ENCODE measurements around the gene TACSTD2.
"Not testable (repeated sequence)": the region's sequence is repeated elsewhere in the genome, so short reads cannot be mapped to it uniquely, and the experiment has no call there.

The TACSTD2 gene

GRCh38 chr1:58619286-58620054 lies 42.4 kb upstream of the TACSTD2 start:
- TF ChIP-seq LEF1 (IDR thresholded peaks at IDR 0.05; ENCODE audit: borderline replicate concordance) (no peak), ZNF384 (IDR thresholded peaks at IDR 0.05) (no peak), BHLHE40 (IDR thresholded peaks at IDR 0.05; ENCODE audit: borderline replicate concordance) (no peak), NFRKB (IDR thresholded peaks at IDR 0.05) (no peak)
- ChIA-PET CTCF (no interaction called here), POLR2A (no interaction called here)
- DNase-seq (ENCODE audit: extremely low spot score): no peak

GRCh38 chr1:58618303-58618702 lies 41.3 kb upstream of the TACSTD2 start:
- no peak for DNase-seq (ENCODE audit: extremely low spot score)
- CTCF ChIA-PET: no interaction called here
- no peak for TF ChIP-seq SUZ12 (IDR thresholded peaks at IDR 0.05)
- no peak for TF ChIP-seq HDGF (IDR thresholded peaks at IDR 0.05; ENCODE audit: borderline replicate concordance)
- no peak for TF ChIP-seq LEF1 (IDR thresholded peaks at IDR 0.05; ENCODE audit: borderline replicate concordance)
- POLR2A ChIA-PET: no interaction called here

GRCh38 chr1:58611861-58612385 lies 34.9 kb upstream of the TACSTD2 start:
- POLR2A ChIA-PET: no interaction called here
- CTCF ChIA-PET: no interaction called here
- DNase-seq (ENCODE audit: extremely low spot score): no peak
- TF ChIP-seq HDGF (IDR thresholded peaks at IDR 0.05; ENCODE audit: borderline replicate concordance): no peak
- no peak for TF ChIP-seq L3MBTL2 (conservative IDR thresholded peaks at IDR 0.05)
- TF ChIP-seq ZNF384 (IDR thresholded peaks at IDR 0.05): no peak
- no peak for TF ChIP-seq BHLHE40 (IDR thresholded peaks at IDR 0.05; ENCODE audit: borderline replicate concordance)
- TF ChIP-seq SP1 (IDR thresholded peaks at IDR 0.05): no peak
- TF ChIP-seq ELF4 (IDR thresholded peaks at IDR 0.05): no peak
- no peak for TF ChIP-seq ARNT (IDR thresholded peaks at IDR 0.05)
- TF ChIP-seq LEF1 (IDR thresholded peaks at IDR 0.05; ENCODE audit: borderline replicate concordance): no peak
- no peak for TF ChIP-seq PKNOX1 (IDR thresholded peaks at IDR 0.05)
- TF ChIP-seq FOXA1 (IDR thresholded peaks at IDR 0.05): no peak
- no peak for TF ChIP-seq FOXK2 (IDR thresholded peaks at IDR 0.05)
- no peak for TF ChIP-seq CTBP1 (IDR thresholded peaks at IDR 0.05; ENCODE audit: borderline replicate concordance)
- TF ChIP-seq SUZ12 (IDR thresholded peaks at IDR 0.05): no peak
- no peak for TF ChIP-seq NFRKB (IDR thresholded peaks at IDR 0.05)
- TF ChIP-seq TARDBP (IDR thresholded peaks at IDR 0.05): no peak
- TF ChIP-seq FOXM1 (IDR thresholded peaks at IDR 0.05; ENCODE audit: borderline replicate concordance): no peak

GRCh38 chr1:58608945-58609344 lies 31.9 kb upstream of the TACSTD2 start:
- CTCF ChIA-PET: no interaction called here
- no peak for DNase-seq (ENCODE audit: extremely low spot score)
- TF ChIP-seq TARDBP (IDR thresholded peaks at IDR 0.05): no peak
- TF ChIP-seq PKNOX1 (IDR thresholded peaks at IDR 0.05): no peak
- no peak for TF ChIP-seq SP1 (IDR thresholded peaks at IDR 0.05)
- TF ChIP-seq FOXM1 (IDR thresholded peaks at IDR 0.05; ENCODE audit: borderline replicate concordance): no peak
- no peak for TF ChIP-seq CTBP1 (IDR thresholded peaks at IDR 0.05; ENCODE audit: borderline replicate concordance)
- TF ChIP-seq ZNF384 (IDR thresholded peaks at IDR 0.05): no peak
- TF ChIP-seq ELF4 (IDR thresholded peaks at IDR 0.05): no peak
- no peak for TF ChIP-seq SUZ12 (IDR thresholded peaks at IDR 0.05)
- TF ChIP-seq FOXK2 (IDR thresholded peaks at IDR 0.05): no peak
- POLR2A ChIA-PET: no interaction called here

GRCh38 chr1:58608297-58608696 lies 31.2 kb upstream of the TACSTD2 start:
- ChIA-PET POLR2A (no interaction called here), CTCF (no interaction called here)
- TF ChIP-seq HDGF (IDR thresholded peaks at IDR 0.05; ENCODE audit: borderline replicate concordance): no peak
- TF ChIP-seq FOXK2 (IDR thresholded peaks at IDR 0.05): no peak
- no peak for DNase-seq (ENCODE audit: extremely low spot score)

- ChIA-PET POLR2A (no interaction called here), CTCF (no interaction called here)
- TF ChIP-seq FOXM1 (IDR thresholded peaks at IDR 0.05; ENCODE audit: borderline replicate concordance): no peak
- TF ChIP-seq BHLHE40 (IDR thresholded peaks at IDR 0.05; ENCODE audit: borderline replicate concordance): no peak
- no peak for TF ChIP-seq SUZ12 (IDR thresholded peaks at IDR 0.05)
- TF ChIP-seq NFRKB (IDR thresholded peaks at IDR 0.05): no peak
- no peak for TF ChIP-seq HDGF (IDR thresholded peaks at IDR 0.05; ENCODE audit: borderline replicate concordance)
- no peak for TF ChIP-seq FOXA1 (IDR thresholded peaks at IDR 0.05)
- no peak for TF ChIP-seq ZNF384 (IDR thresholded peaks at IDR 0.05)
- no peak for TF ChIP-seq L3MBTL2 (conservative IDR thresholded peaks at IDR 0.05)
- TF ChIP-seq TARDBP (IDR thresholded peaks at IDR 0.05): no peak
- DNase-seq (ENCODE audit: extremely low spot score): no peak
Measured at GRCh38 chr1:58607391-58607790, 30.3 kb upstream of the TACSTD2 start.

- POLR2A ChIA-PET; DNase-seq (ENCODE audit: extremely low spot score); CTCF ChIA-PET: not testable (repeated sequence)
Measured at GRCh38 chr1:58601921-58602320, 24.9 kb upstream of the TACSTD2 start.

- CTCF ChIA-PET: no interaction called here
- POLR2A ChIA-PET: no interaction called here
- DNase-seq (ENCODE audit: extremely low spot score): no peak
- TF ChIP-seq BHLHE40 (IDR thresholded peaks at IDR 0.05; ENCODE audit: borderline replicate concordance) (no peak), SUZ12 (IDR thresholded peaks at IDR 0.05) (no peak), ZNF384 (IDR thresholded peaks at IDR 0.05) (no peak), ARNT (IDR thresholded peaks at IDR 0.05) (no peak), FOXK2 (IDR thresholded peaks at IDR 0.05) (no peak), PKNOX1 (IDR thresholded peaks at IDR 0.05) (no peak), L3MBTL2 (conservative IDR thresholded peaks at IDR 0.05) (no peak), NFRKB (IDR thresholded peaks at IDR 0.05) (no peak), CTBP1 (IDR thresholded peaks at IDR 0.05; ENCODE audit: borderline replicate concordance) (no peak), SP1 (IDR thresholded peaks at IDR 0.05) (no peak)
Measured at GRCh38 chr1:58597996-58598395, 20.9 kb upstream of the TACSTD2 start.

Data from HEK293T (cell line).